Measurements from ENCODE around the gene SCARF2.

Gene SCARF2

DNA sequence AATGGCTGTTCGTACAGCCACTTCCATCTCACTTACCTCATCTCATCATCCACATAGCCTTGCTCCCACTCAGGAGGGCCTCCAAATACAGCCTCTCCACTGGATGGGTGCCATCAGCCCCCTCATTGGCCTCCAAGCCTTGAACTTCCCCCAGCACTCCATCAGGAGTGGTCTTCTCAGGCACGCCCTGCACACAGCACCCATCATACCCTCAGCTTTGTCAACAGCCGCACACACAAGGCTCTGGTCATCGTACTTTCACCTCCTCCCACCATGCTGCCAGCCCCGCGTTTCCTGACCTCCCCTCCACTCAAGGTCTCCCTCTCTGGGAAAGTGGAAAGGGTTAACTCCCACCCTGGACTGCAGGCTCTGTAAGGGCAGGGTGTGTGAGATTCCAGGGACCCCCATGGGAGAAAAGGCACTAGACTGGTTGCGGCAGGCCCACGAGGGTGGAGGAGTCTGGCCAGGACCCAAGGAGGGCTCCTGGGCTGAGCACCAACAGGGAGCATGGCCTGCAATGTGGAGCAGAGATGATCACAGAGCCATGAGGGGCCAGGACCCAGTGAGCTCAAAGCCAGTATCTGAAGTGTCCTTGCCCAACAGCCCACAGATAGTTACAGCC is 21.0 kb upstream of the SCARF2 start:
- in situ Hi-C loops (cut with MboI; ENCODE audit: low pct_unique_long_range_greater_than_20kb, low sequenced_read_pairs, unreplicated experiment): no loop called here

DNA sequence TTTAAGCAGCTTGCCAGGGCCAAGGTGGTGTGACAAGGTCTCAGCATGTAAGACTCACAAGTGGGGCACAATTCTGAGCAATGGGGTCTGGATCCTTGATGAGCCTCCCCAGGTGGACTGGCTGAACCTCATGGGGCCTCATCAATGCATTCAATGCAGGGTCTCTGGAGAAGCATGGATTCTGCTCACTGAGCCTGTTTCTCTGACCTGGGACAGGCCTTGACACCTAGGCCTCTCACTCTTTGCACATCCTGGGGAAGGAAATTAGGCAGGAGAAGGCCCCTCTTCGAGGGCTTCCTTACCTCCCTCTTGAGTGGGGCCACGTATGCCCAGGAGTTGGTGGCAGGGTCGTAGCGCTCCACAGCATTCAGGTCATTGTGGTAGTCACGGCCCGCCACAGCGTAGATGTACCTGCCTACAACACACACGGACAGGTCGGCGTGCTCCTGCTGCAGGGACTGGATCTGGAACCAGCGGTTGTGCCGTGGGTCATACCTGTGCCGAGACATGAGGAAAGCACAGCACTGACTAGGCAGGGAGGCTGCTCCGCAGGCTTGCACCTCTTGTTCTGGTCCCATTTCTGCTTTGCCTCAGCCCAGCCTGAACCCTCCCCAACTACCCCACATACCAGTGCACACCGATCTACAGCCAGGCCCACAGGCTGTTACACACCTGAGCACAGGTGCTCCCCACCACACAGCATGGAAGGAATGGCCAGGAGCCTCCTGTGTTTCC is 20.0 kb upstream of the SCARF2 start:
- in situ Hi-C loops (cut with MboI; ENCODE audit: low pct_unique_long_range_greater_than_20kb, low sequenced_read_pairs, unreplicated experiment): no loop called here
- no peak for DNase-seq (ENCODE audit: low spot score)
- TF ChIP-seq, protein P1, sequence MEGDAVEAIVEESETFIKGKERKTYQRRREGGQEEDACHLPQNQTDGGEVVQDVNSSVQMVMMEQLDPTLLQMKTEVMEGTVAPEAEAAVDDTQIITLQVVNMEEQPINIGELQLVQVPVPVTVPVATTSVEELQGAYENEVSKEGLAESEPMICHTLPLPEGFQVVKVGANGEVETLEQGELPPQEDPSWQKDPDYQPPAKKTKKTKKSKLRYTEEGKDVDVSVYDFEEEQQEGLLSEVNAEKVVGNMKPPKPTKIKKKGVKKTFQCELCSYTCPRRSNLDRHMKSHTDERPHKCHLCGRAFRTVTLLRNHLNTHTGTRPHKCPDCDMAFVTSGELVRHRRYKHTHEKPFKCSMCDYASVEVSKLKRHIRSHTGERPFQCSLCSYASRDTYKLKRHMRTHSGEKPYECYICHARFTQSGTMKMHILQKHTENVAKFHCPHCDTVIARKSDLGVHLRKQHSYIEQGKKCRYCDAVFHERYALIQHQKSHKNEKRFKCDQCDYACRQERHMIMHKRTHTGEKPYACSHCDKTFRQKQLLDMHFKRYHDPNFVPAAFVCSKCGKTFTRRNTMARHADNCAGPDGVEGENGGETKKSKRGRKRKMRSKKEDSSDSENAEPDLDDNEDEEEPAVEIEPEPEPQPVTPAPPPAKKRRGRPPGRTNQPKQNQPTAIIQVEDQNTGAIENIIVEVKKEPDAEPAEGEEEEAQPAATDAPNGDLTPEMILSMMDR (IDR thresholded peaks at IDR 0.05; ENCODE audit: extremely low read depth, insufficient read depth, missing control alignments): no peak

More for the DNA sequence above, 21.0 kb upstream of the SCARF2 start:
- no peak for DNase-seq (ENCODE audit: low spot score)
- TF ChIP-seq, protein P1 (IDR thresholded peaks at IDR 0.05; ENCODE audit: extremely low read depth, insufficient read depth, missing control alignments): no peak

- TF ChIP-seq, protein P1 (IDR thresholded peaks at IDR 0.05; ENCODE audit: extremely low read depth, insufficient read depth, missing control alignments): no peak
- in situ Hi-C loops (cut with MboI; ENCODE audit: low pct_unique_long_range_greater_than_20kb, low sequenced_read_pairs, unreplicated experiment): no loop called here
- DNase-seq (ENCODE audit: low spot score): no peak
Observed at GRCh38 chr22:20456722-20457076, 19.1 kb upstream of the SCARF2 start.

- TF ChIP-seq, protein P1 (IDR thresholded peaks at IDR 0.05; ENCODE audit: extremely low read depth, insufficient read depth, missing control alignments): peak; percentile 90
- peak; percentile 88 for DNase-seq (ENCODE audit: low spot score)
- in situ Hi-C loops (cut with MboI; ENCODE audit: low pct_unique_long_range_greater_than_20kb, low sequenced_read_pairs, unreplicated experiment): no loop called here
Observed at GRCh38 chr22:20456064-20456721, 18.6 kb upstream of the SCARF2 start.

- no peak for DNase-seq (ENCODE audit: low spot score)
- TF ChIP-seq, protein P1 (IDR thresholded peaks at IDR 0.05; ENCODE audit: extremely low read depth, insufficient read depth, missing control alignments): no peak
- in situ Hi-C loops (cut with MboI; ENCODE audit: low pct_unique_long_range_greater_than_20kb, low sequenced_read_pairs, unreplicated experiment): no loop called here
Observed at GRCh38 chr22:20455709-20456063, 18.1 kb upstream of the SCARF2 start.

GRCh38 chr22:20453222-20453621 is 15.6 kb upstream of the SCARF2 start:
- in situ Hi-C loops (cut with MboI; ENCODE audit: low pct_unique_long_range_greater_than_20kb, low sequenced_read_pairs, unreplicated experiment): no loop called here
- TF ChIP-seq, protein P1 (IDR thresholded peaks at IDR 0.05; ENCODE audit: extremely low read depth, insufficient read depth, missing control alignments): no peak
- DNase-seq (ENCODE audit: low spot score): no peak

All from GM13977 (cell line).